ENCODE data around the gene KMT2C. TPM values are rescaled to one million over a fixed set of nuclear protein-coding genes. Genes with fewer than 3 reads are reported as not detected.
A peak's percentile ranks its signal among the peaks of the same experiment; 100 is the strongest.
"Not testable (repeated sequence)": the region's sequence is repeated elsewhere in the genome, so short reads cannot be mapped to it uniquely, and the experiment has no call there.

Gene KMT2C
- total RNA-seq = 100 to 1,000 TPM in 1 of 2 donors, 10 to 100 TPM in 1; 71.2 to 105 TPM

GRCh38 chr7:152435384-152436110 lies at the start of gene KMT2C:
TSS of gene KMT2C (minus strand) at chr7:152436003. CDS start at chr7:152435786, 217 bp downstream.
- no peaks in the 10 kb centered on the region for H3K36me3 Mint-ChIP-seq
- H3K27me3 Mint-ChIP-seq = no peaks in the 10 kb centered on the region
- peaks cover 25 to 34% of the 10 kb centered on the region in 2 donors for H3K4me1 Mint-ChIP-seq (ENCODE audit: low read depth in 2 of 2)

GRCh38 chr7:152481082-152481481 lies 45.3 kb upstream of the KMT2C start:
- ATAC-seq = no peak
- H3K27ac Mint-ChIP-seq = no peak overlapping the region

More at GRCh38 chr7:152435384-152436110, at the start of gene KMT2C:
- DNase-seq (ENCODE audit: low spot score) (peak; percentile 67), ATAC-seq (peak; percentile 17 to 66)
- H3K27ac Mint-ChIP-seq = peak within 1 kb of the TSS; percentile 86 to 92
- H3K9me3 Mint-ChIP-seq = no peaks in the 10 kb centered on the region
- peak within 1 kb of the TSS; percentile 94 for H3K4me3 Mint-ChIP-seq

GRCh38 chr7:152480664-152481063 lies 44.9 kb upstream of the KMT2C start:
- Mint-ChIP-seq H3K9me3 (no peaks in the 10 kb centered on the region), H3K36me3 (no peaks in the 10 kb centered on the region), H3K27me3 (no peaks in the 10 kb centered on the region), H3K4me3 (no peak overlapping the region), H3K27ac (no peak overlapping the region), H3K4me1 (ENCODE audit: low read depth in 2 of 2) (no peaks in the 10 kb centered on the region)
- no peak for ATAC-seq
- DNase-seq (ENCODE audit: low spot score) = no peak

More at GRCh38 chr7:152481082-152481481, 45.3 kb upstream of the KMT2C start:
- no peaks in the 10 kb centered on the region for H3K27me3 Mint-ChIP-seq
- DNase-seq (ENCODE audit: low spot score) = peak; percentile 35
- no peaks in the 10 kb centered on the region for H3K9me3 Mint-ChIP-seq
- H3K4me3 Mint-ChIP-seq = no peak overlapping the region
- H3K36me3 Mint-ChIP-seq = no peaks in the 10 kb centered on the region
- H3K4me1 Mint-ChIP-seq (ENCODE audit: low read depth in 2 of 2) = no peaks in the 10 kb centered on the region

DNA sequence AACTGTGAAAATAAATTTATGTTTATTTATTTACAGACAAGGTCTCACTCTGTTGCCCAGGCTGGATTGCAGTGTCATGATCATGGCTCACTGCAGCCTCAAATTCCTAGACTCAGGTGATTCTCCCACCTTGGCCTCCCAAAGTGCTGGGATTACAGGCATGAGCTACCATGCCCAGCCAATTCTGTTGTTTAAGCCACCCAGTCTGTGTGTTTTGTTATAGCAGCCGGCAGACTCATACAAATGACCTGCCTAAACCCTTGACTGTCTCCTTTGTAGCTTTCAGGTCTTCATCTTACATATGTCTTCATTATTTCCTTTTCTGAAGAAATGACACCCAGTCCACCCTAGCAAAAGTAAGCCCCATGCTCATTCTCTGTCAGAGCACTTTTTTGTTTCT lies 43.8 kb upstream of the KMT2C start:
- H3K27me3 Mint-ChIP-seq = no peaks in the 10 kb centered on the region
- no peaks in the 10 kb centered on the region for H3K9me3 Mint-ChIP-seq
- DNase-seq (ENCODE audit: low spot score) (peak; percentile 42), ATAC-seq (no peak)
- no peaks in the 10 kb centered on the region for H3K36me3 Mint-ChIP-seq
- no peak overlapping the region for H3K4me3 Mint-ChIP-seq
- H3K27ac Mint-ChIP-seq = no peak overlapping the region
- no peaks in the 10 kb centered on the region for H3K4me1 Mint-ChIP-seq (ENCODE audit: low read depth in 2 of 2)

DNA sequence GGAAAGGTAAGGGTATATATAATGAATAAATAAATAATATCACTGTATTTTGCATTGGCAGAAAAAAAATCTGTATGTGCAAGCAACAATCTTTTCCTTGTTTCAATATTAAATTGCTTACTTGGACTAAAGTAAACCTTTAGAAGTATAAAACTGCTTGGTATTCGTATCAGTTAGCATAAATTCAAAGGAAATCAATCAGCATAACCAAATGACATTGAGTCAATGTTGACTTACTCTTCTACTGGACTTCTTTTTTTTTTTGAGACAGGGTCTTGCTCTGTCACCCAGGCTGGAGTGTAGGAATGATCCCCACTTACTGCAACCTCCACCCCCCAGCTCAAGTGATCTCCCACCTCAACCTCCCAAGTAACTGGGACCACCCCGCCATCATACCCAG lies 42.3 kb upstream of the KMT2C start:
- no peak overlapping the region for H3K27ac Mint-ChIP-seq
- no peak for ATAC-seq
- no peaks in the 10 kb centered on the region for H3K9me3 Mint-ChIP-seq

DNA sequence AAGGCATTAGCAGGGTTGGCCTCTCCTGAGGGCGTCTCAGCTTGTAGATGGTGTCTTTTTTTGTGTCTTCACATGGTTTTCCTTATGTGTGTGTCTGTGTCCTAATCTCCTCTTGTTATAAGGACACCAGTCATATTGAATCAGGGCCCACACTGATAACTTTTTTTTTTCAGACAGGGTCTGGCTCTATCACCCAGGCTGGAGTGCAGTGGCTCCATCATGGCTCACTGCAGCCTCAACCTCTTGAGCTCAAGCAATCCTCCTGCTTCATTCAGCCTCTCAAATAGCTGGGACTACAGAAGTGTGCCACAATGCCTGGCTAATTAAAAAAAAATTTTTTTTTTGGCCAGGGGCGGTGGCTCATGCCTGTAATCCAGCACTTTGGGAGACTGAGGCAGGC lies 41.3 kb upstream of the KMT2C start:
- H3K27me3 Mint-ChIP-seq = no peaks in the 10 kb centered on the region
- no peak overlapping the region for H3K4me3 Mint-ChIP-seq
- H3K27ac Mint-ChIP-seq = no peak overlapping the region
- no peak for DNase-seq (ENCODE audit: low spot score)
- no peaks in the 10 kb centered on the region for H3K9me3 Mint-ChIP-seq
- H3K36me3 Mint-ChIP-seq = no peaks in the 10 kb centered on the region
- no peaks in the 10 kb centered on the region for H3K4me1 Mint-ChIP-seq (ENCODE audit: low read depth in 2 of 2)
- no peak for ATAC-seq

More for the DNA sequence above, 42.3 kb upstream of the KMT2C start:
- Mint-ChIP-seq H3K4me1 (ENCODE audit: low read depth in 2 of 2) (no peaks in the 10 kb centered on the region), H3K36me3 (no peaks in the 10 kb centered on the region), H3K27me3 (no peaks in the 10 kb centered on the region), H3K4me3 (no peak overlapping the region)
- DNase-seq (ENCODE audit: low spot score) = no peak

DNA sequence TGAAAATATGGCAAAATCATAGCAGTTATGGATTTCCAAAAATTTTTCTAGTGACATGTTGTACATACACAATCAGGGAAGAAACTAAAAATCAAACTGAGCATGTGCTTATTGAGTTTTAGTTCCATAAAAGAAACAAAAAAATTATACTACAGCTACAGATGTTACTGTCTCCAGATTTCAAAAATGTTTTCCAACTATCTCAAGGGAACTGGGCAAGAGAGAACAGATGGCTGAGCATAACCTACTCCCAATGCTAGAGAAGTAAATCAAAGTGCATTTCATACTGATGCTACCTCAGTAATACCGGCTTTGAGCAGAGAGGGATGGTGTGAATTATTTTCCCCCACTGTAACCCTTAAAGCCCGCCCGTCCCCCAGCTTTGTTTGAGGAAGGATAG lies 40.7 kb upstream of the KMT2C start:
- no peak overlapping the region for H3K4me3 Mint-ChIP-seq
- no peak overlapping the region for H3K27ac Mint-ChIP-seq
- DNase-seq (ENCODE audit: low spot score) (no peak), ATAC-seq (no peak)
- H3K36me3 Mint-ChIP-seq = no peaks in the 10 kb centered on the region
- no peaks in the 10 kb centered on the region for H3K4me1 Mint-ChIP-seq (ENCODE audit: low read depth in 2 of 2)
- no peaks in the 10 kb centered on the region for H3K9me3 Mint-ChIP-seq
- no peaks in the 10 kb centered on the region for H3K27me3 Mint-ChIP-seq

- H3K9me3 Mint-ChIP-seq; H3K27ac Mint-ChIP-seq; H3K36me3 Mint-ChIP-seq; H3K4me1 Mint-ChIP-seq (ENCODE audit: low read depth in 2 of 2); H3K4me3 Mint-ChIP-seq; ATAC-seq; H3K27me3 Mint-ChIP-seq; DNase-seq (ENCODE audit: low spot score): not testable (repeated sequence)
Measured at GRCh38 chr7:152471023-152471620, 35.3 kb upstream of the KMT2C start.

DNA sequence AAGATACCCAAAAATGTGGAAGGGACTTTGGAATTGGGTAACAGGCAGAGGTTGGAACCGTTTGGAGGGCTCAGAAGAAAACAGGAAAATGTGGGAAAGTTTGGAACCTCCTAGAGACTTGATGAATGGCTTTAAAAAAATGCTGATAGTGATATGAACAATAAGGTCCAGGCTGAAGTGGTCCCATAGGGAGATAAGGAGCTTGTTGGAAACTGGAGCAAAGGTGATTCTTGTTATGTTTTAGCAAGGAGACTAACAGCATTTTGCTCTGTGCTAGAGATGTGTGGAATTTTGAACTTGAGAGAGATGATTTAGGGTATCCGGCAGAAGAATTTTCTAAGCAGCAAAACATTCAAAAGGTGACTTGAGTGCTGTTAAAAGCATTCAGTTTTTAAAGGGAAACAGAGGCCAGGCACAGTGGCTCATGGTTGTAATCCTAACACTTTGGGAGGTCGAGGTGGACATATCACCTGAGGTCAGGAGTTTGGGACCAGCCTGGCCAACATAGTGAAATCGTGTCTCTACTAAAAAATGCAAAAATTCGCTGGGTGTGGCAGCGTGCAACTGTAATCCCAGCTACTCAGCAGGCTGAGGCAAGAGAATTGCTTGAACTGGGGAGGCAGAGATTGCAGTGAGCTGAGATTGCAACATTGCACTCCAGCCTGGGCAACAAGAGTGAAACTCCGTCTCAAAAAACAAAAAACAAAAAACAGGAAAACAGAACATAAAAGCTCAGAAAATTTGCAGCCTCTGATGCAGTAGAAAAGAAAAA lies 34.6 kb upstream of the KMT2C start:
- not testable (repeated sequence) for H3K27me3 Mint-ChIP-seq, H3K4me3 Mint-ChIP-seq, H3K36me3 Mint-ChIP-seq

GRCh38 chr7:152469576-152469975 lies 33.8 kb upstream of the KMT2C start:
- ATAC-seq; H3K9me3 Mint-ChIP-seq; H3K36me3 Mint-ChIP-seq; H3K4me1 Mint-ChIP-seq (ENCODE audit: low read depth in 2 of 2); H3K27ac Mint-ChIP-seq; H3K27me3 Mint-ChIP-seq; H3K4me3 Mint-ChIP-seq; DNase-seq (ENCODE audit: low spot score): not testable (repeated sequence)

More for the DNA sequence above, 34.6 kb upstream of the KMT2C start:
- not testable (repeated sequence) for H3K9me3 Mint-ChIP-seq; H3K27ac Mint-ChIP-seq; DNase-seq (ENCODE audit: low spot score); ATAC-seq; H3K4me1 Mint-ChIP-seq (ENCODE audit: low read depth in 2 of 2)

GRCh38 chr7:152467225-152467624 lies 31.4 kb upstream of the KMT2C start:
- H3K36me3 Mint-ChIP-seq = peaks cover 6% of the 10 kb centered on the region
- DNase-seq (ENCODE audit: low spot score) (no peak), ATAC-seq (no peak)
- H3K4me1 Mint-ChIP-seq (ENCODE audit: low read depth in 2 of 2) = peaks cover 4 to 5% of the 10 kb centered on the region in 2 donors
- H3K27ac Mint-ChIP-seq = no peak overlapping the region
- H3K9me3 Mint-ChIP-seq = no peaks in the 10 kb centered on the region
- no peaks in the 10 kb centered on the region for H3K27me3 Mint-ChIP-seq
- no peak overlapping the region for H3K4me3 Mint-ChIP-seq

DNA sequence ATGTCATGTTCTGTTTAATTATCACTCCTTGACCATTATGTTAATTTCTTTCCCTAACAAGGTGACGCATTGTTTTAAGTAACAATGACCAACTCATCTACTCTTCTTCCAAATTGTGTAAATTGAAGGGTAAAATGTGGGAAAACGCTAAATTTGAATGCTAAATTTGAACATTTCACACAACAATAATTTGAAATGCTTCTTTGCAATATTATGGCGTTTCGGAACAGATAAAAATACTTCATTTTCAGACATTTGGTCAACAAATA lies 29.2 kb upstream of the KMT2C start:
- Mint-ChIP-seq H3K9me3 (no peaks in the 10 kb centered on the region), H3K4me1 (ENCODE audit: low read depth in 2 of 2) (peaks cover 4 to 5% of the 10 kb centered on the region in 2 donors), H3K27ac (peak overlapping the region; percentile 84 to 85), H3K27me3 (no peaks in the 10 kb centered on the region), H3K4me3 (peak overlapping the region; percentile 85), H3K36me3 (peaks cover under 1% of the 10 kb centered on the region)
- no peak for DNase-seq (ENCODE audit: low spot score)
- ATAC-seq = no peak

GRCh38 chr7:152464312-152465118 lies 28.7 kb upstream of the KMT2C start:
- peak; percentile 88 for DNase-seq (ENCODE audit: low spot score)
- Mint-ChIP-seq H3K27ac (peak overlapping the region; percentile 84 to 85), H3K9me3 (no peaks in the 10 kb centered on the region), H3K4me3 (peak overlapping the region; percentile 85), H3K36me3 (no peaks in the 10 kb centered on the region), H3K27me3 (no peaks in the 10 kb centered on the region), H3K4me1 (ENCODE audit: low read depth in 2 of 2) (peaks cover 4 to 5% of the 10 kb centered on the region in 2 donors)
- peak; percentile 56 to 67 for ATAC-seq
